GM10248 (cell line): ENCODE data around the gene MISP.
"Not testable (repeated sequence)": the region's sequence is repeated elsewhere in the genome, so short reads cannot be mapped to it uniquely, and the experiment has no call there.

Source experiments
- CTCF ChIA-PET: fragments of 300-600 bp; sonication (Branson Sonifier 250); formaldehyde crosslinking; extraction: SDS; loops from one replicate; lab custom pipeline; 2021; ENCODE audit warnings: antibody characterized with exemption; lab: Yijun Ruan, JAX
- POLR2A ChIA-PET: fragments of 350-650 bp; sonication (Branson Sonifier 250); formaldehyde crosslinking; extraction: SDS; loops from one replicate; lab custom pipeline; 2020; ENCODE audit warnings: antibody characterized with exemption; lab: Yijun Ruan, JAX
- DNase-seq: peaks from one replicate; pipeline ENCODE4 v3.0.0; 2012; ENCODE audit errors: extremely low spot score
- CTCF ChIP-seq: IDR thresholded peaks from 2 replicates; pipeline ENCODE4 v1.5.1; 2012; ENCODE audit warnings: mild to moderate bottlenecking, low read depth; ENCODE audit errors: extremely low read depth, missing control alignments, control extremely low read depth

Gene MISP

DNA sequence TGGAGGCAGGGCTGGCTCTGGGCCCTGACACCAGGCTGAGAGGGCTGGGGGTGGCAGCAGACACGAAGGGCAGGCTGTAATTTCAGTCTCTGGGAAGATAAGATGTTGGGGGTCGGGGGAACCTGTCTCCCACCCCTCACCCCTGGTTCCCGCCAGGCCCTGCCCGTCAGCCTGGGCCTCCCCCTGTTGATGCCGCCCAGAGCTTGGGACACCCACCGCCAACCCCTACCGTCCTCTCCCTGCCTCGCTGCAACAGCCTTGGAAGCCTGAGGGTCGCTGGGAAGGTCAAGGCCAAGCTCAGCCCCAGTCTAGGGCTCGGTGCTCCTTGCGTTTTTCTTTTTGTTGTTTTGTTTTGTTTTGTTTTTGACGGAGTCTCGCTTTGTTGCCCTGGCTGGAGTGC, 27.7 kb upstream of the MISP start:
- ChIA-PET POLR2A (interaction anchor here (0.6 kb wide), 1 partner anchor 97 kb away, joined by 3 read pairs; no protein-coding TSS in a partner anchor), CTCF (interaction anchor here (1.1 to 1.5 kb wide), 3 partner anchors 8 to 37 kb away, joined by 3 read pairs; no protein-coding TSS in a partner anchor)
- no peak for DNase-seq
- no peak for TF ChIP-seq CTCF

DNA sequence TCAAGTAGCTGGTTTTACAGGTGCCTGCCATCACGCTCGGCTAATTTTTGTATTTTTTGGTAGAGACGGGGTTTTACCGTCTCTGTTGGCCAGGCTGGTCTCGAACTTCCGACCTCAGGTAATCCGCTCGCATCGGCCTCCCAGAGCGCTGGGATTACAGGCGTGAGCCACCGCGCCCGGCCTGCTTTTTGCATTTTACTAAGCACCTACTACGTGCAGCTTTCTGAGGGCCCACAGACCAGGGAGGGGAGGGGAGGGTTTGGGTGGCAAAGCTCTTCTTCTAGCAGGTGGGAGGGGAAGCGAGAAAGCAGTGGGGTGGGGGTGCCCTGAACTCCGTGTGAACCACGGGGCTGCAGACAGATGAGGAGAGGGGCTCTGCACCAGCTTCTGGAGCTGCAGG, 27.2 kb upstream of the MISP start:
- ChIA-PET POLR2A (no interaction called here), CTCF (interaction anchor here (1.2 to 1.5 kb wide), 2 partner anchors 10 to 36 kb away, joined by 3 read pairs; no protein-coding TSS in a partner anchor)
- no peak for TF ChIP-seq CTCF
- DNase-seq, result no peak

GRCh38 chr19:725461-726089, 25.3 kb upstream of the MISP start:
- TF ChIP-seq CTCF, result no peak

GRCh38 chr19:726993-727956, 23.6 kb upstream of the MISP start:
- DNase-seq, result no peak
- ChIA-PET CTCF (no interaction called here), POLR2A (no interaction called here)
- no peak for TF ChIP-seq CTCF

More at GRCh38 chr19:725461-726089, 25.3 kb upstream of the MISP start:
- CTCF ChIA-PET, result no interaction called here
- POLR2A ChIA-PET, result no interaction called here
- DNase-seq, result no peak

GRCh38 chr19:728011-728410, 22.9 kb upstream of the MISP start:
- POLR2A ChIA-PET, result no interaction called here

DNA sequence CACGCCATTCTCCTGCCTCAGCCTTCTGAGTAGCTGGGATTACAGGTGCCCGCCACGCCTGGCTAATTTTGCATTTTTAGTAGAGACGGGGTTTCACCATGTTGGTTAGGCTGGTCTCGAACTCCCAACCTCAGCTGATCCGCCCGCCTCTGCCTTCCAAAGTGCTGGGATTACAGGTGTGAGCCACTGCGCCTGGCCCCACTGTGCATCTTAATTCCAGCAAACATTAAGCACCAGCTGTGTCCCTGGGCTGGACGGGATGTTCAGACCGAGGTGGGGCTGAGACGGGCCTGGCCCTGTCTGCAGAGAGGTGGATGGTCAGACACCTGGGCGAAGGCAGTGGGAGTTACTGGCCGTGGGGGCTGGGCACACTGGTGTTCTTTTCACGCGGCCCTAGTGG, 21.3 kb upstream of the MISP start:
- POLR2A ChIA-PET, result interaction anchor here (0.6 kb wide), 1 partner anchor 446 kb away, joined by 9 read pairs; no protein-coding TSS in a partner anchor
- CTCF ChIA-PET, DNase-seq: not testable (repeated sequence)

More at GRCh38 chr19:728011-728410, 22.9 kb upstream of the MISP start:
- CTCF ChIA-PET, result no interaction called here
- DNase-seq, result no peak
- no peak for TF ChIP-seq CTCF
